Prostate gland (tissue), 2 donors: Measurements from ENCODE around the gene ZEB2.

Experiments used
- CTCF ChIP-seq, 4 experiments: fragments of 200-600 bp in 2 of 4; fragments of 450-650 bp in 2 of 4; sonication (generic) in 2 of 4; IDR thresholded peaks; 1 replicate in 3 of 4; 2 replicates in 1 of 4; pipeline ENCODE4 v1.5.1; 2016 to 2019; ENCODE audit warnings: antibody characterized with exemption in 4 of 4, mild to moderate bottlenecking in 2 of 4, moderate library complexity in 2 of 4
- POLR2A ChIP-seq: fragments of 450-650 bp; IDR thresholded peaks from one replicate; pipeline ENCODE4 v1.6.1; 2016; ENCODE audit warnings: antibody characterized with exemption, mild to moderate bottlenecking
- POLR2AphosphoS5 ChIP-seq: sonication (generic); formaldehyde crosslinking; IDR thresholded peaks from one replicate; pipeline ENCODE4 v1.6.1; 2017; ENCODE audit warnings: antibody characterized with exemption

- TF ChIP-seq POLR2A = no peak
- no peak for TF ChIP-seq POLR2AphosphoS5
- TF ChIP-seq CTCF (IDR thresholded peaks at IDR 0.05) = no peak
Measured at GRCh38 chr2:144507441-144508171, 12.3 kb downstream of the ZEB2 start.
